ENCODE results near the gene C4BPB. TPM values are rescaled to one million over a fixed set of nuclear protein-coding genes. Genes with fewer than 3 reads are reported as not detected.

The C4BPB gene
- total and polyA plus RNA-seq, 2 of the 4 experiments (the other 2 are of a cell fraction): not detected

DNA sequence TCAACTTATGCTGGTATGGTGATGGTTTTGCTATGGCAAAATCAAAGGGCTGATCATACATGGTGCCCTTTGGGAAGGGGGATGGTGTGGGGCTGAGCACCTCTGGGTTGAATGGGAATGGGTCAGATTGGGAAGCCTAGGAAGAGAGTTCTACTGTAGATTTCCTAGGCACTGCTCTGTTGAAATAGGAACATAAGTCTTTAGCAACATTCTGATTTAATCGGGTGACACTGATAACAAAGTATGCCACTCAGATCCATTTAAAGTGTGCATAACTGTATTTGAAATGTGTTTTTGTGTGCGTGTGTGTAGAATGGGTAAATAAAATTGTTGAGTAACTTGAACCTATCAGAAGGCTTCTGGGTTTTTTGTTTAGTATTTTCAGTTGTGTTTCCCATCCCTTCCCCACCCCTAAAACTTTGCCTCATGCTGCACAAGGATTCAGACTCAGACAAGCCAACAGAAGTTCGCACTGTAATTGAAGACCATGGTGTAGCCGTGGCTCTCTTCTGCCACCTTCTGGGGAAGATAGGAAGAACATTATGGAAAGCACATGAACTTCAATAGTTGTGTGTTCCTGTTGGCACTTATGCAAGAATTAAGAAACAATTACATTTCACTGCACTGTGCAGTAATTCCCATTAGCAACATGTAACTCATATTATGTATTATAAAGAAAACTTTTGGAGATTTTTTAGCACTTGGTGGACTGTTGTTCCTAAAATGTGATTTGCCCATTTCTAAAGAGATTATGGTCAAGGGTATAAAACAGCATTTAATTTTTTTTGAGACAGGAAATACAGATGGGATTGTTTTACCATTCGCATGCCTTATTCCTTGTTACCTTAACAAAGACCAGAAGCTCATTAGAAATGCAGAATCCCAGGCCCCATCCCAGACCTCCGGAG lies 10.9 kb upstream of the C4BPB start:
- H2BK20ac ChIP-seq (ENCODE audit: low read depth, low read length): no peak overlapping the region
- no peak overlapping the region for H3K9ac ChIP-seq (ENCODE audit: low read depth, low read length)
- no TSS peak for BruUV-seq (replicated peaks)
- H4K20me1 ChIP-seq (ENCODE audit: insufficient read depth, low read length): no peaks in the 10 kb centered on the region
- H3K4ac ChIP-seq (ENCODE audit: low read depth, low read length): no peak overlapping the region
- H3K27ac ChIP-seq (ENCODE audit: insufficient read depth, low read length): no peak overlapping the region
- H4K91ac ChIP-seq (ENCODE audit: insufficient read depth, low read depth, low read length): no peak overlapping the region
- no peak overlapping the region for H3K14ac ChIP-seq (replicated peaks; ENCODE audit: low read depth, low read length)
- 80 to 100% methylated on average over 1 of the region's 6 CpGs for WGBS, 2 experiments (ENCODE audit: extremely low coverage in 2 of 2, insufficient read length in 1 of 2)
- H2AK9ac ChIP-seq (replicated peaks; ENCODE audit: low read depth, low read length, poor library complexity): no peak overlapping the region
- no peak overlapping the region for H3K56ac ChIP-seq (ENCODE audit: extremely low read depth, insufficient read depth, low read length)
- H3K9me3 ChIP-seq (ENCODE audit: control insufficient read depth, insufficient read depth, low read length): no peaks in the 10 kb centered on the region
- no peak overlapping the region for H4K8ac ChIP-seq (ENCODE audit: low read depth in 2 of 2, low read length in 2 of 2)
- CTCF ChIA-PET: interaction anchor here (0.8 kb wide), 1 partner anchor 96 kb away, joined by 3 read pairs; no protein-coding TSS in a partner anchor
- H2BK15ac ChIP-seq (ENCODE audit: low read depth, low read length): no peak overlapping the region
- no peaks in the 10 kb centered on the region for H3K36me3 ChIP-seq (ENCODE audit: control insufficient read depth, insufficient read depth, low read length)
- no peaks in the 10 kb centered on the region for H3K9me1 ChIP-seq (ENCODE audit: insufficient read depth, low read length)
- H3K23ac ChIP-seq (ENCODE audit: low read depth, low read length): no peak overlapping the region
- DNase-seq (peak; percentile 77), ATAC-seq (ENCODE audit: low read depth) (peak; percentile 99)
- TF ChIP-seq POLR2A (IDR thresholded peaks at IDR 0.05; ENCODE audit: low read depth, low read length) (no peak), CEBPB (IDR thresholded peaks at IDR 0.05; ENCODE audit: low read depth, low read length) (0 out of 2 replicates have a peak, but pooled peaks have one; percentile 31), RFX5 (IDR thresholded peaks at IDR 0.05; ENCODE audit: low read depth, low read length) (no peak), BHLHE40 (IDR thresholded peaks at IDR 0.05; ENCODE audit: low read depth, low read length) (no peak), NFE2L2 (IDR thresholded peaks at IDR 0.05; ENCODE audit: low read depth, low read length) (no peak), SMC3 (IDR thresholded peaks at IDR 0.05; ENCODE audit: low read depth, low read length) (peak; percentile 73), RAD21 (IDR thresholded peaks at IDR 0.05; ENCODE audit: low read length) (peak; percentile 89)
- TF ChIP-seq, protein P1, sequence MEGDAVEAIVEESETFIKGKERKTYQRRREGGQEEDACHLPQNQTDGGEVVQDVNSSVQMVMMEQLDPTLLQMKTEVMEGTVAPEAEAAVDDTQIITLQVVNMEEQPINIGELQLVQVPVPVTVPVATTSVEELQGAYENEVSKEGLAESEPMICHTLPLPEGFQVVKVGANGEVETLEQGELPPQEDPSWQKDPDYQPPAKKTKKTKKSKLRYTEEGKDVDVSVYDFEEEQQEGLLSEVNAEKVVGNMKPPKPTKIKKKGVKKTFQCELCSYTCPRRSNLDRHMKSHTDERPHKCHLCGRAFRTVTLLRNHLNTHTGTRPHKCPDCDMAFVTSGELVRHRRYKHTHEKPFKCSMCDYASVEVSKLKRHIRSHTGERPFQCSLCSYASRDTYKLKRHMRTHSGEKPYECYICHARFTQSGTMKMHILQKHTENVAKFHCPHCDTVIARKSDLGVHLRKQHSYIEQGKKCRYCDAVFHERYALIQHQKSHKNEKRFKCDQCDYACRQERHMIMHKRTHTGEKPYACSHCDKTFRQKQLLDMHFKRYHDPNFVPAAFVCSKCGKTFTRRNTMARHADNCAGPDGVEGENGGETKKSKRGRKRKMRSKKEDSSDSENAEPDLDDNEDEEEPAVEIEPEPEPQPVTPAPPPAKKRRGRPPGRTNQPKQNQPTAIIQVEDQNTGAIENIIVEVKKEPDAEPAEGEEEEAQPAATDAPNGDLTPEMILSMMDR (conservative IDR thresholded peaks at IDR 0.05; ENCODE audit: low read depth, low read length): peak; percentile 91
- TF ChIP-seq, protein P2, sequence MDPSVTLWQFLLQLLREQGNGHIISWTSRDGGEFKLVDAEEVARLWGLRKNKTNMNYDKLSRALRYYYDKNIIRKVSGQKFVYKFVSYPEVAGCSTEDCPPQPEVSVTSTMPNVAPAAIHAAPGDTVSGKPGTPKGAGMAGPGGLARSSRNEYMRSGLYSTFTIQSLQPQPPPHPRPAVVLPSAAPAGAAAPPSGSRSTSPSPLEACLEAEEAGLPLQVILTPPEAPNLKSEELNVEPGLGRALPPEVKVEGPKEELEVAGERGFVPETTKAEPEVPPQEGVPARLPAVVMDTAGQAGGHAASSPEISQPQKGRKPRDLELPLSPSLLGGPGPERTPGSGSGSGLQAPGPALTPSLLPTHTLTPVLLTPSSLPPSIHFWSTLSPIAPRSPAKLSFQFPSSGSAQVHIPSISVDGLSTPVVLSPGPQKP (IDR thresholded peaks at IDR 0.05; ENCODE audit: borderline replicate concordance, low read depth, low read length): no peak
- no peak overlapping the region for H3K4me3 ChIP-seq (ENCODE audit: insufficient read depth, low read depth, low read length)
- H2BK5ac ChIP-seq (ENCODE audit: low read depth, low read length, poor library complexity, severe bottlenecking): no peak overlapping the region
- no peak overlapping the region for H2BK120ac ChIP-seq (ENCODE audit: low read depth, low read length)
- dilution Hi-C loops (cut with HindIII; ENCODE audit: low sequenced_read_pairs, unreplicated experiment) (no loop called here), intact Hi-C loops (cut with micrococcal nuclease) (loop anchor here (2.0 to 10.0 kb wide), 6 partner anchors 27 to 470 kb away; partner anchors contain the start of gene YOD1), in situ Hi-C loops (cut with MboI; ENCODE audit: low sequenced_read_pairs) (loop anchor here (5.0 kb wide), 1 partner anchor 50 kb away; no protein-coding TSS in a partner anchor)
- H3K27me3 ChIP-seq (ENCODE audit: control insufficient read depth, insufficient read depth, low read length): peaks cover 6% of the 10 kb centered on the region
- H3K4me1 ChIP-seq (ENCODE audit: control insufficient read depth, insufficient read depth, low read length): no peaks in the 10 kb centered on the region
- no peak overlapping the region for H4K5ac ChIP-seq (ENCODE audit: low read depth, low read length)
- H3K18ac ChIP-seq (ENCODE audit: low read depth, low read length): no peak overlapping the region
- H2AK5ac ChIP-seq (ENCODE audit: low read depth, low read length): no peak overlapping the region
- POLR2A ChIA-PET (ENCODE audit: unreplicated experiment): no interaction called here
- no peak overlapping the region for H2AFZ ChIP-seq (replicated peaks; ENCODE audit: low read length, poor library complexity)
- H3K79me1 ChIP-seq (ENCODE audit: low read depth in 1 of 2, low read length in 2 of 2): no peaks in the 10 kb centered on the region
- no peak overlapping the region for H3K4me2 ChIP-seq (ENCODE audit: low read depth, low read length)
